Measurements from ENCODE around the gene SERPINB3.
"Not testable (repeated sequence)": the region's sequence is repeated elsewhere in the genome, so short reads cannot be mapped to it uniquely, and the experiment has no call there.

Gene SERPINB3

DNA sequence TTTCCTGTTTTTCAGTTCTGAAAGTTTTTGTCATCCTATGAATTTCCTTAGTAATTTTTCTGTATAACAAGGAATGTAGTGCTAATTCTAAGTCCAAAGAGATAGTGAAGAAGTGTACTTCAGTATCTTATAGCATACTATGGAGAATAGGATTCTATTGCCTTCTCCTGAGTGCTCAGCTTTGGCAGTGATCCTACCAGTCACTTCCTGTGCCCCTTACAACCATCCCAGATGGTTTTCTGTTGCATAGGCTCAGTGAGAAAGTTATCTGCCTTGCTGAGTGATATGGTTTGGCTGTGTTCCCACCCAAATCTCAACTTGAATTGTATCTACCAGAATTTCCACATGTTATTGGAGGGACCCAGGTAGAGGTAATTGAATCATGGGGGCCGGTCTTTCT is 17.0 kb downstream of the SERPINB3 start:
- DNase-seq: not testable (repeated sequence)

DNA sequence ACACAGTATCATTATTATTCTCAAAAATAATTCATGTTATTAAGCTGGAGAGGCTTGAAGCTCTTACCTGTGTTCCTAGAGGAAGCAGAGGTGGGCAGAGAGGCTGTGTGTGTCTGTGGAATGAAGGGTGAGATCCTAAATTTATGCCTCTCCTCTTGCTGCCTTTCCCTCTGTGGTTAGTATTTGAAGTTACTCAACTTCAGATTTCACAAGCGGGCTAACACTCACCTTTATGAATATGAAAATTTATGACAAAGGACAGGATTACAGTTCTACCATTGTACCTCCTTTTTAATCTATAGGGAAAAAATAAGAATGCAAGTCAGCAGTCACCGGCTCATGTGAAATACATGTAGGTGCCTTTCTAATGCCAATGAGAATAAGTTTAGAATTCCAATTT is 17.6 kb downstream of the SERPINB3 start, which contains the start of gene SERPINB4:
Gene SERPINB4 (minus strand): TSS at position 115 of the 400 bp plus-strand sequence. CDS start 679 bp downstream, outside the sequence.
- not testable (repeated sequence) for DNase-seq

DNA sequence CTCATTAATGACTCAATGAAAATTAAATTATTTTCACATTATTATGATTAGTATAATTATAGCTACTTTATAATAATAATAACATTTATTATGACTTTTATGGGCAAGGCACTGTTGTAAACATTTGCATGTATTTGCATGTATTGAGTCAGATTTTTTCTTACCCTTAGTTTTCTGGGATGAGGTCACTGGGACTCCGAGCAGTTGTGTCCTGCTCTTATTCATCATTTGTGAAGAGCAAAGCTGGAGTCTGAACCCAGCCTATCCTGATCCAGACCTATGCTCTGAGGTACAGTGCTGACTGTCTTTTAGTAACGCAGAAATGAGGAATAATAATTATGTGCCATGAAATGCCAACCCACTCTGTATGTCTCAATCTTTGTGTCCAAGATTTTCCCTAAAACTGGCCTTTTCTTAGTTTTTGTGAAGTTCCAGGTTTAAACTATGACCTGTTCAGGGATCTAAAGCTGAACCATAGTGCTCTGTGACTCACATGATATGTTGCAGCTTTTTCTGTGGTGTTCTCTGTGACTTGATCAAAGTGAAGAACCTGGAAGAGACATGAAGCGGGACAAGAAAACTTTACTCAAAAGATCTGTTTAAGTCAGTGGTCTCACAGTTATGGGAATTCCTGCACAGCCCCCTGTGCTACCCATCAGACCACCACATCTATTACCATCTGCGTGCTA is 18.9 kb downstream of the SERPINB3 start:
- not testable (repeated sequence) for DNase-seq

DNA sequence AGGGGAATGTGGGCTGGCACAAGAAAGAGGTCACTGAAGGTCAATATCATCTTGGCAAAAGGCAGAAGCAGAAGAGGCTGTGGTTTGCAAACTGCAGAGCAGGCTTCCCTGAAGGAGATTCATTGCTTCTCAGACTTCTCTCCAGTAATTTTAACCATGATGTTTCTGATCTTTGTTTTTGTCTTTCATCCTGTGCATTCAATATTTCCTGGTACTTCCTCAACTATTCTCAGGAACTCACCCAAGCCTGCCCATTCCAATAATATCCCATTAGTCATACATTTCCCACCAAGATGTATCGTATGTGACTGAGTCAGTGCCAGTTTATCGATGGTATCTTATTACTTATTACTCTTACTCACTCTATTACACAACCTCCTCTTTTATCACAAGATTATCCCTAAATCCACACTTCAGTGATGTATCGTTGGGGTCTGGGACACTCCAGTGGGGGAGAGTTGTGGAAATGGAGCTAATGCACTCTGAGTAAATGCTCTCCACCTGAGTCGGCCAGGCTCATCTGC is 20.5 kb downstream of the SERPINB3 start:
- not testable (repeated sequence) for DNase-seq

DNA sequence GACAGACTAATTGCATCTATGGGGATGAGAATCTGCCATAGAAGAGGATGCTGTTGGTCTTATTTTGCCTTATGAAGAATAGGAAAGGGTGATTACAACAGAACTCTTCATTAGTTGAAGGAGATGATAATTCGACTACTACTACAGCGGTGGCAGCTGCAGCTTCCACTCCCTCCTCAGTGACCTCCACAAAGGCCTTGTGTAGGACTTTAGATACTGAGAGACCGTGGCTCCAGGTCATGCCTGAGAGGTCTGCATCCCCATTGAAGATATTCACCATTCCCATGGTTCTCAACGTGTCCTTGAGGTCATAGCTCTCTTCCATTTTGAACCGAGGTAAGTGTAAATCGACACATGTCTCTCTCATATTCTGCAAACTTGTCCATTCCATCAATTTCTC is 24.0 kb downstream of the SERPINB3 start:
- DNase-seq: no peak

DNA sequence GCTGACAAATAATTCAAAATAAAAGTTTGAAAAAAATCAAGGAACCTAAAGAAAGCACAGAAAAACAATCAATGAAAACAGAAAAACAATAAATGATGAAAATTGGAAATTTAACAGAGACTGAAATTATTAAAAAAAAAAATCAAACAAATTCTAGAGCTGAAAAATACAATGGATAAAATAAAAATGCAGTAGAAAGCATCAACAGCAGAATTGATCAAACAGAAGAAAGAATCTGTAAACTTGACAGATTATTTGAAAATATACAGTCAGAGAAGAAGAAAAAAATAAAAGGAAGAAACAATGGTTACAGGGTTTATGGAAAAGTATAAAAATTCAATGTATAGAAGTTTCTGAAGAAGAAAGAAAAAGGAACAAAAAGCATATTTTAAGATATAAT is 33.9 kb downstream of the SERPINB3 start:
- no peak for DNase-seq

DNA sequence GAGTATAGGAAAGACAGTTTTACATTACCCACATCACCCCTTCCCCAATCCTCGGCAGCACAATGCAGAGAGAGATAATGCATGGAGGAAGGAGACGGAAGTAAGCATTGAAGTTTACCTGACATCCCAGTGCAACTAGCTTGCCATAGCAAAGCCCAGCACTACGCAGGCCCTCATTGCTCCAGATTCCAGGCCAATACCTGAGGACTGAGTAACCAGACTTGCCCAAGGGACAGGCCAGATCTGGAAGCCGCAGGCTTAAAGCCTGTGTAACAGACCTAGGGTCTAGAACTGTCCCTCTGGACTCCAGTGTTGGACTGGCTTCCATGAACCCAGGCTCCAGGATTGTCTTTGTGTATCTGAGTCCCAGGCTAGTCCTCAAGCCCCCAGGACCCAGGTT is 35.3 kb downstream of the SERPINB3 start:
- DNase-seq: no peak

DNA sequence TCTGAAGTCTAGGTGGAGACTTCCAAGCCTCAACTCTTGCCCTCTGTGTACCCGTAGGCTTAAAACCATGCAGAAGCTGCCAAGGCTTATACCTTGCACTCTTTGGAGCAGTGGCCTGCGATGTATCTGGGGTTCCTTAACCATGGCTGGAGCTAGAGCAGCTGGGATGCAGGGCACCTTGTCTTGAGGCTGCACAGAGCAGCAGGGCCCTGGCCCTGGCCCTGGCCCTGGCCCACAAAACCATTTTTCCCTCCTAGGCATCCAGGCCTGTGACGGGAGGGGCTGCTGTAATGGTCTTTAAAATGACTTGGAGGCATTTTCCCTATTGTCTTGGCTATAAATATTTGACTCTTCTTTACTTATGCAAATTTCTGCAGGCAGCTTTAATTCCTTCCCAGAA is 36.8 kb downstream of the SERPINB3 start:
- no peak for DNase-seq

DNA sequence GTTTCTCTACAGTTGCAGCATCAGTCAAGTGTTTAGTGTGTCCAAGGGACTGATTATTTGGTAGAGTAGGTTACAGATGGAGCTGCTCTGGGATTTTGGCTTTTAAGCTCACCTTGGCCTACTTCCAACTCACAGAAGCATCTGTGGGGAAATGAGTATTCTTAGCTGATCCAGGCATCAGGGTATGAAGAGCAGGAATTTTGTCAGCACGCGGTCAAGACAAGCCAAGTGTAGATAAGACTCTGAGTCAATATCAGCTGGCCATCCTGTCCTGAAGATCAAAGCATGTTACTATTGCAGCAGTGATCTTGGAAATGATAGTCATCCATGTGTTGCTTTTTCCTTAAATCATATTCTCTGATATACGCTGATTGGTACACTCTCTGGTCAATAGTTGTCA is 42.0 kb downstream of the SERPINB3 start:
- DNase-seq: no peak

DNA sequence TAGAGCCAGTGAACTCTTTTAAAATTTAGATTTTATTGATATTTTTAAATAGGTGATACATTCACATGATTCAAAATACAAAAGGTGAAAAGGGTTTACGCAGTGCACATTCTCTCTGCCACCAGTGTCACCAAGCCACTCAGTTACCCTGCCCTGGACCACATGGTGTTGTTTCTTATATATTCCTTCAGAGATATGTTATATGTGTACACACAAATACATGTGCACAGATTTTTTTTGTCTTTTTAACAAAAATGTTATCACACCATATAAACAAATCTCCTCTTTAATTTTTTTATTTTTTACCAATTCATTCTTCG is 43.8 kb downstream of the SERPINB3 start:
- DNase-seq: no peak

DNA sequence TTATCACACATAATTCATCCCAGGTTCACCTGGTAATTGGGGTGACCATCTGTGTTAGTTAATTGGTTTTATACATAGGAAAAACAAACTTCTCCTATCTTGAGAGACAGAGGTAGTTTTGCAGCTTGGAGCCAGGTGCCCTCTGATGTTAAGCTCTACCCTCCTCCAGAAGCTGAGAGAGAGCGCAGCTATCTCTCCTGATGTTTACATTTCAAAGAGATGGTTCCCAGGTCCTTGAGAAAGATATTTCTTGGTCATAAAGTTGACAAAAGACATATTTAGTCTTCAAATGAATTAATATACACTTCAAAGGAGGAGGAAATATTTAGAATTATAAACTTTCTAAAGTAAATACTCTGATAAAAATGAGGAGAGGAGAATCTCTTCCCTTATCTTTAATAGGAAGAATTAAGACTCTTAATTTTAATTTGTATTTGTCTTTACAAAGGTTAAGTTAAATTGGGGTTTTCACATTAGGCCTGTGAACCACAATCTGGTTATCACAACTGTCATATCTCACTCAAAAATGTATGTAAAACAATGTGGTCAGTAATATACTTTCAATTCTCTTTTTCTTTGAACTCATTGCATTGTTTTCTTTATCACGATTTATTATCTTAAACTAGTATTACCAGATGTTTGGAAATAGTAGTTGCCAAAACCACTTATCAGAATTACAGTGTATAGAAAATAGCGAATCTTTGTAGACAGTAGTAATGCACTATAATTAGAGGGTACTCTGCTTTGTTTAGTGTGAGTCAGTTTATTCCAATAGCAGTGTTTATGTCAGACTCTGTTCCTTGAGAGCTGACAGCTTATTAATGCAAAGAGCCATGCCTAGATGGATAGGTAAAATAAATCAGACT is 44.4 kb downstream of the SERPINB3 start:
- no peak for DNase-seq

DNA sequence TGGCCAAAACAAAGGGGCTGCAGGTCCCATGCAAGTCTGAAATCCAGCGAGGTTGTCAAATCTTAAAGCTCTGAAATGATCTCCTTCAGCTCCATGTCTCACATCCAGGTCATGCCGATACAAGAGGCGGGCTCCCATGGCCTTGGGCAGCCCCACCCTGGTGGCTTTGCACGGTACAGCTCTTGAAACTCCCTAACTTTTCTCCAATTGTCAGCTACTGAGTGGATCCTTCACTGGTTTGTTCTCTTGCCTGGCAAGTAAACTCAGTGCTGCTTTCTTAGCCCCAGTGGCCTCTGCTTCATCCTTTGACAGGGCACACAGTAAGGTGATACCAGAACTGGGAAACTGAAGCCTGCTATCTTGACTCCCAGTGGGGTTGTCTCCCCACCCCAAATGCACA is 48.3 kb downstream of the SERPINB3 start:
- DNase-seq: no peak

DNA sequence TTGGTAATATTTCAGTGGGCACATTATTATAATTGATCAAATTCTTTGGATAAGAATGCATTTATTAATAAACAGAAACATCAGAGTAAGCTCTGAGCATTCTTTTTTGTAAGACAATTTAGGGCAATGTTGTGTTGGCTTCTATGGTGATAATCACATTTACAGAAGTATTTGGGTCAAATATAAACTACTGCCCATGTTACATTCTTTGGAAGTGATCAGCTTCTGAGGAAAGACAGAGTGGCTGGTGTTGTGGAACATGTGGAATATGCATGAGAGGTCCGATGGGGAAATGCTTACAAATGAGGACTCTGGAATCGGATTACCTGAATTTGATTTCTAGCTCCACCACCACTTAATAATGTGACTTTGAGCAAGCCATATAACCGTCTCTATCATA is 55.2 kb downstream of the SERPINB3 start:
- DNase-seq: no peak
